Prostate gland (tissue), 2 donors: ENCODE results near the gene STX1B. TPM values are rescaled to one million over a fixed set of nuclear protein-coding genes. Genes with fewer than 3 reads are reported as not detected.
A peak's percentile ranks its signal among the peaks of the same experiment; 100 is the strongest.

Experiments
- DNase-seq: peaks from one replicate; pipeline ENCODE4 v3.0.0-alpha.2; 2019; ENCODE audit warnings: low spot score
- H3K27ac ChIP-seq, 2 donors: fragments of 200-600 bp; sonication (generic); 2 replicates each; pipeline ENCODE4 v1.5.1; 2017 to 2019
- H3K27me3 ChIP-seq: fragments of 200-600 bp; sonication (generic); replicated peaks from 2 replicates; pipeline ENCODE4 v1.5.1; 2019; ENCODE audit not compliant: insufficient read depth
- H3K36me3 ChIP-seq, 2 donors: fragments of 200-600 bp; sonication (generic); 1 replicate in 1 of 2; 2 replicates in 1 of 2; pipeline versions ENCODE4 v1.5.1 to v1.8.1; 2017 to 2019
- H3K4me1 ChIP-seq: fragments of 200-600 bp; sonication (generic); replicated peaks from 2 replicates; pipeline ENCODE4 v1.5.1; 2019
- H3K4me3 ChIP-seq, 2 donors: fragments of 200-600 bp; sonication (generic); 2 replicates each; pipeline ENCODE4 v1.5.1; 2017 to 2019
- H3K9me3 ChIP-seq: fragments of 200-600 bp; sonication (generic); 2 replicates; pipeline ENCODE4 v1.5.1; 2017
- POLR2A ChIP-seq: fragments of 450-650 bp; IDR thresholded peaks from one replicate; pipeline ENCODE4 v1.6.1; 2016; ENCODE audit warnings: antibody characterized with exemption, mild to moderate bottlenecking
- POLR2AphosphoS5 ChIP-seq: sonication (generic); formaldehyde crosslinking; IDR thresholded peaks from one replicate; pipeline ENCODE4 v1.6.1; 2017; ENCODE audit warnings: antibody characterized with exemption
- WGBS: methylation state at CpG from one replicate; pipeline ENCODE4 v1.1.5; 2018; 5-methylcytosine and 5-hydroxymethylcytosine counted together
- intact Hi-C: fragments of 100-400 bp; cut with DNase I; formaldehyde crosslinking; loops from one replicate; pipeline ENCODE4 v1.14.2; 2022
- total RNA-seq, 2 donors: library from RNA; depleted of rRNA; stranded (reverse); fragments of >200 nt; gene quantifications; one replicate each; pipeline ENCODE4 v1.1.0, GENCODE V29; 2016
- TF ChIP-seq, protein P1 (sequence below), 4 experiments: fragments of 200-600 bp in 2 of 4; fragments of 450-650 bp in 2 of 4; sonication (generic) in 2 of 4; IDR thresholded peaks; 1 replicate in 3 of 4; 2 replicates in 1 of 4; pipeline ENCODE4 v1.5.1; 2016 to 2019; ENCODE audit warnings: antibody characterized with exemption in 4 of 4, mild to moderate bottlenecking in 2 of 4, moderate library complexity in 2 of 4

The STX1B gene
- total RNA-seq, 2 donors from 2014 or later, result 0.36 to 0.91 TPM

DNA sequence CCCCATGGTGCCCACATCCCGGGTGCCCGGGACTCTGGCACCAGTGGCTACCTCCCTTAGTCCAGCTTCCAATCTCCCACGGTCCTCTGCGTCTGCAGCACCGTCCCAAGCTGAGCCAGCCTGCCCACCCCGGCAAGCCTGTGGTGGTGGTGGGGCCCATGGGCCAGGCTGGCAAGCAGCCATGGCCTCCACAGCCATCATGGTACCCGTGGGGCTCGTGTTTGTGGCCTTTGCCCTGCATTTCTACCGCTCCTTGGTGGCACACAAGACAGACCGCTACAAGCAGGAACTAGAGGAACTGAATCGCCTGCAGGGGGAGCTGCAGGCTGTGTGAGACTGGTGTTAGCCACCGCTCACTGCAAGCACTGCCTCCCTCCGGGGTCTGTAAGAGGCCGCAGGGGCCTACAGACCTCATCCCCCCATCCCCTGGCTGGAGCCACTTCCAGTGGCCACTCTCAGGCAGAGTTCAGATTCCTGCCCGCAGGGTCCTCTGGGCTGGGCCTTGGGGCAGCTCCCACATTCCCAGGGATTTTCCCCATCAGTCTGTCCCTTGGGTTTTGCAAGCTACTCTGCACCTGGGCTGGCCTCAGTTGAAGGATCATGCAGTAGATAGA lies 56.8 kb downstream of the STX1B start:
- TF ChIP-seq POLR2AphosphoS5 (no peak), POLR2A (no peak)
- TF ChIP-seq, protein P1, sequence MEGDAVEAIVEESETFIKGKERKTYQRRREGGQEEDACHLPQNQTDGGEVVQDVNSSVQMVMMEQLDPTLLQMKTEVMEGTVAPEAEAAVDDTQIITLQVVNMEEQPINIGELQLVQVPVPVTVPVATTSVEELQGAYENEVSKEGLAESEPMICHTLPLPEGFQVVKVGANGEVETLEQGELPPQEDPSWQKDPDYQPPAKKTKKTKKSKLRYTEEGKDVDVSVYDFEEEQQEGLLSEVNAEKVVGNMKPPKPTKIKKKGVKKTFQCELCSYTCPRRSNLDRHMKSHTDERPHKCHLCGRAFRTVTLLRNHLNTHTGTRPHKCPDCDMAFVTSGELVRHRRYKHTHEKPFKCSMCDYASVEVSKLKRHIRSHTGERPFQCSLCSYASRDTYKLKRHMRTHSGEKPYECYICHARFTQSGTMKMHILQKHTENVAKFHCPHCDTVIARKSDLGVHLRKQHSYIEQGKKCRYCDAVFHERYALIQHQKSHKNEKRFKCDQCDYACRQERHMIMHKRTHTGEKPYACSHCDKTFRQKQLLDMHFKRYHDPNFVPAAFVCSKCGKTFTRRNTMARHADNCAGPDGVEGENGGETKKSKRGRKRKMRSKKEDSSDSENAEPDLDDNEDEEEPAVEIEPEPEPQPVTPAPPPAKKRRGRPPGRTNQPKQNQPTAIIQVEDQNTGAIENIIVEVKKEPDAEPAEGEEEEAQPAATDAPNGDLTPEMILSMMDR (IDR thresholded peaks at IDR 0.05), result peak in 3 of 4 experiments; percentile 16 to 51 (median 33)
- Histone ChIP-seq H3K4me1 (peaks cover 18% of the 10 kb centered on the region), H3K36me3 (no peaks in the 10 kb centered on the region), H3K27ac (peak overlapping the region in 1 of 2 donors; percentile 9), H3K9me3 (no peaks in the 10 kb centered on the region), H3K4me3 (no peak overlapping the region), H3K27me3 (no peaks in the 10 kb centered on the region)
- no peak for DNase-seq
- intact Hi-C loops, result loop anchor here (10.0 kb wide), 1 partner anchor 761 kb away; a partner anchor contains a TSS
- WGBS, result 65% methylated on average over 7 of the region's 15 CpGs

DNA sequence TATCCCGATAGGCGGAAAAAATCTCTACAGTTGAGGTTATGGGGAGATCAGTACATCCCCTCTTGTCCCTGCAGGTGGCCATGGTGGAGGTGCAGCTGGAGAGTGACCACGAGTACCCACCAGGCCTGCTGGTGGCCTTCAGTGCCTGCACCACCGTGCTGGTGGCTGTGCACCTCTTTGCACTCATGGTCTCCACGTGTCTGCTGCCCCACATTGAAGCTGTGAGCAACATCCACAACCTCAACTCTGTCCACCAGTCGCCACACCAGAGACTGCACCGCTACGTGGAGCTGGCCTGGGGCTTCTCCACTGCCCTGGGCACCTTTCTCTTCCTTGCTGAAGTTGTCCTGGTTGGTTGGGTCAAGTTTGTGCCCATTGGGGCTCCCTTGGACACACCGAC lies 57.3 kb downstream of the STX1B start:
- Histone ChIP-seq H3K36me3 (no peaks in the 10 kb centered on the region), H3K27ac (peak overlapping the region in 1 of 2 donors; percentile 9), H3K4me3 (no peak overlapping the region), H3K9me3 (no peaks in the 10 kb centered on the region), H3K27me3 (no peaks in the 10 kb centered on the region), H3K4me1 (peaks cover 16% of the 10 kb centered on the region)
- intact Hi-C loops, result loop anchor here (10.0 kb wide), 1 partner anchor 762 kb away; a partner anchor contains a TSS
- TF ChIP-seq POLR2A (no peak), POLR2AphosphoS5 (no peak)
- TF ChIP-seq, protein P1 (IDR thresholded peaks at IDR 0.05), result no peak
- WGBS, result 77% methylated on average over 9 of the region's 9 CpGs
- no peak for DNase-seq

DNA sequence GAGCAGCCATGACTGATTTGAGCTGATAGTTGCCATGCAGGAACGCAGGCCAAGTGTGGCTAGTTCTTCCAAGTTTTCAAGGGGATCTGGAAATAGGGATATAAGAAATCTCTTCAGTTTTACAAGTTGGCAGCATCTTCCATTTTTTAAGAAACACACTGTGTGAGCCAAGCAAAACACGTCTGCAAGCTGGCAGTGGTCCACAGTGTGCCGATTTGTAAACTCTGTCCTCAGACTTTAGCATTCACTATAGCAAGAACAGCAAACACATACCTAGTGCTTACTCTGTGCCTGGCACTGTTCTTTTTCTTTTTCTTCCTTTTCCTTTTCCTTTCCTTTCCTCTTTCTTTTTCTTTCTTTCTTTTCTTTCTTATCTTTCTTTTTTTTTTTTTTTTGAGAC lies 58.7 kb downstream of the STX1B start:
- whole genome bisulfite sequencing, result 7% methylated on average over 3 of the region's 3 CpGs
- intact Hi-C loops, result loop anchor here (10.0 kb wide), 1 partner anchor 763 kb away; a partner anchor contains a TSS

DNA sequence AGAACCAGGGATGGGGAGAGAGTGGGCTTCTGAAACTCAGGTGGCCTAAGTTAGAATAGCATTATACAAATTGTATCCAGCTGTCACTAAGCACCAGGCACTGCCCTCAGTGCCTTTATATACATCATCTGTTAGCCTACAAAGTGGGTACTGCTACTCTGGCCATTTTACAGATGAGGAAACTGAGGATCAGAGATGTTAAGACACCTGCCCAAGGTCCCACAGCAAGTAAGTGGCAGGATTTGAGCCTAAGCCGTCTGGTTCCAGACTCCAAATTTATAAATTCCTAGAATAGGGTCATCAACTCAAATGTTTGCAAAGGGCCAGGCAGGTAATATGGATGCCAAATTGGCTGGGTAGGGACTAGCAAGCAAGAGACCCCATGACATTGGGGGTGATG lies 59.2 kb downstream of the STX1B start:
- Histone ChIP-seq H3K9me3 (no peaks in the 10 kb centered on the region), H3K27me3 (no peaks in the 10 kb centered on the region), H3K4me1 (peaks cover 16% of the 10 kb centered on the region), H3K27ac (peak overlapping the region; percentile 95), H3K4me3 (no peak overlapping the region), H3K36me3 (no peaks in the 10 kb centered on the region)
- intact Hi-C loops, result loop anchor here (10.0 kb wide), 1 partner anchor 764 kb away; a partner anchor contains a TSS
- TF ChIP-seq POLR2A (no peak), POLR2AphosphoS5 (no peak)
- TF ChIP-seq, protein P1 (IDR thresholded peaks at IDR 0.05), result no peak
- no peak for DNase-seq
- 22% methylated on average over 1 of the region's 1 CpG for WGBS

More for the DNA sequence above, 58.7 kb downstream of the STX1B start:
- TF ChIP-seq, protein P1 (IDR thresholded peaks at IDR 0.05), result no peak
- TF ChIP-seq POLR2AphosphoS5, result peak; percentile 92
- H3K27me3 ChIP-seq, result no peaks in the 10 kb centered on the region
- H3K36me3 ChIP-seq, result no peaks in the 10 kb centered on the region
- peak; percentile 92 for DNase-seq
- no peak overlapping the region for H3K4me3 ChIP-seq
- no peaks in the 10 kb centered on the region for H3K9me3 ChIP-seq
- peak overlapping the region; percentile 95 for H3K27ac ChIP-seq
- H3K4me1 ChIP-seq, result peaks cover 16% of the 10 kb centered on the region
